CD4-positive, alpha-beta memory T cell (primary cell): Measurements from ENCODE around the gene KL. TPM values are rescaled to one million over a fixed set of nuclear protein-coding genes. Genes with fewer than 3 reads are reported as not detected.

Source experiments
- CTCF ChIA-PET: fragments of 350-600 bp; sonication (Branson Sonifier 250); formaldehyde crosslinking; loops from one replicate; lab custom pipeline; 2021; ENCODE audit warnings: inconsistent platforms; ENCODE audit not compliant: partially characterized antibody; lab: Charles Lee
- POLR2A ChIA-PET: fragments of 350-600 bp; sonication (Branson Sonifier 250); formaldehyde crosslinking; loops from one replicate; lab custom pipeline; 2021; ENCODE audit not compliant: partially characterized antibody; lab: Charles Lee
- DNase-seq, 5 donors: peaks; one replicate each; pipeline versions ENCODE4 v3.0.0 to v3.0.0-alpha.2; 2020 to 2022; ENCODE audit warnings: mixed read lengths in 1 of 5
- H3K27ac ChIP-seq: one replicate; pipeline ENCODE4 v1.7.0; 2013; ENCODE audit warnings: low read depth, low read length
- H3K27me3 ChIP-seq: 2 replicates; pipeline ENCODE4 v1.7.0; 2013; ENCODE audit warnings: mild to moderate bottlenecking, low read length, moderate library complexity; ENCODE audit not compliant: insufficient read depth
- H3K36me3 ChIP-seq: 2 replicates; pipeline ENCODE4 v1.7.0; 2013; ENCODE audit warnings: mild to moderate bottlenecking, low read length, moderate library complexity; ENCODE audit not compliant: insufficient read depth
- H3K4me1 ChIP-seq: 2 replicates; pipeline ENCODE4 v1.7.0; 2013; ENCODE audit warnings: mild to moderate bottlenecking, low read length, moderate library complexity; ENCODE audit not compliant: insufficient read depth
- H3K4me3 ChIP-seq, 2 donors: one replicate each; pipeline ENCODE4 v1.7.0; 2013; ENCODE audit warnings: low read length in 2 of 2, mild to moderate bottlenecking in 1 of 2
- H3K9me3 ChIP-seq, 2 donors: one replicate each; pipeline ENCODE4 v1.7.0; 2013; ENCODE audit warnings: low read length in 2 of 2, control low read depth in 1 of 2; ENCODE audit not compliant: control insufficient read depth in 1 of 2
- H3K27ac Mint-ChIP-seq, 7 donors: one replicate each; pipeline ENCODE4 v1.8.0; 2020 to 2021; ENCODE audit warnings: mixed read lengths in 7 of 7, mild to moderate bottlenecking in 6 of 7, inconsistent platforms in 3 of 7, moderate library complexity in 3 of 7
- H3K27me3 Mint-ChIP-seq, 2 donors: one replicate each; pipeline ENCODE4 v1.8.0; 2020 to 2021; ENCODE audit warnings: mixed read lengths in 2 of 2
- H3K36me3 Mint-ChIP-seq, 2 donors: one replicate each; pipeline ENCODE4 v1.8.0; 2020 to 2021; ENCODE audit warnings: mixed read lengths in 2 of 2, inconsistent platforms in 1 of 2, mild to moderate bottlenecking in 1 of 2
- H3K4me1 Mint-ChIP-seq, 4 donors: one replicate each; pipeline ENCODE4 v1.8.0; 2020 to 2021; ENCODE audit warnings: mixed read lengths in 4 of 4, mild to moderate bottlenecking in 1 of 4
- H3K4me3 Mint-ChIP-seq, 8 donors: one replicate each; pipeline ENCODE4 v1.8.0; 2020 to 2021; ENCODE audit warnings: mixed read lengths in 8 of 8, mild to moderate bottlenecking in 7 of 8, moderate library complexity in 6 of 8, inconsistent platforms in 3 of 8
- H3K9me3 Mint-ChIP-seq, 8 donors: one replicate each; pipeline ENCODE4 v1.8.0; 2020 to 2021; ENCODE audit warnings: mixed read lengths in 8 of 8, mild to moderate bottlenecking in 5 of 8, inconsistent platforms in 3 of 8, moderate library complexity in 1 of 8
- intact Hi-C: fragments of 100-400 bp; cut with micrococcal nuclease; formaldehyde crosslinking; loops from one replicate; pipeline ENCODE4 v1.15.1; 2023
- polyA plus RNA-seq, 2 donors: library from polyadenylated mRNA; unstranded; fragments of 300-500 nt; fragmentation: Illumina TruSeq; gene quantifications; one replicate each; pipeline ENCODE4 v1.2.3, GENCODE V29; 2021
- total RNA-seq, 2 experiments: library from RNA; stranded (reverse); gene quantifications; one replicate each; pipeline ENCODE4 v1.2.3, GENCODE V29; 2021

Gene KL
- total and polyA plus RNA-seq, 4 experiments from 2014 or later = 0.17 TPM; not detected in 3

DNA sequence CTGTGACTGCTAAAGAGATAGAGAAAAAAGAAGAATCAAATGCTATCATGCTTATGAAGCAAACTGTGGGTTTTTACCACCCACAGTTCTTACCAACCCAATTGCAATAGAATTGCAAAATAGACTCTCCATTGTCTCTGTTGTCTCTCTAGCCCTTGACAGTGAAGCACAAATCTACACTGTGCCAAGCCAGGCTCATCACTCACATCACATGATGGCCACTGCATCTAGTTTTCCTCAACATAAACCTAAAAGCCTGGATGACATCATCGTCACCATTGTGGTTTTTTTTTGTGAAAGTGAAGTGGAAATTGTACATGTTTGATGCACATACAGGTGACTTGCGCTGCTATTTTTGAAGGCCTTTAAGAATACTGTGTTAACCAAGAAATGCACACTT lies 56.1 kb downstream of the KL start:
- no peaks in the 10 kb centered on the region for H3K4me1 Mint-ChIP-seq
- no peak overlapping the region for H3K4me3 ChIP-seq
- no peaks in the 10 kb centered on the region for H3K4me1 ChIP-seq
- H3K27me3 Mint-ChIP-seq = peaks cover 0 to 1% of the 10 kb centered on the region in 2 donors
- CTCF ChIA-PET = no interaction called here
- POLR2A ChIA-PET = no interaction called here
- H3K27me3 ChIP-seq = no peaks in the 10 kb centered on the region
- H3K4me3 Mint-ChIP-seq = no peak overlapping the region
- no peaks in the 10 kb centered on the region for H3K36me3 Mint-ChIP-seq
- no peaks in the 10 kb centered on the region for H3K9me3 Mint-ChIP-seq
- intact Hi-C loops = no loop called here
- no peak overlapping the region for H3K27ac ChIP-seq
- DNase-seq = no peak
- no peaks in the 10 kb centered on the region for H3K9me3 ChIP-seq
- no peaks in the 10 kb centered on the region for H3K36me3 ChIP-seq
- H3K27ac Mint-ChIP-seq = no peak overlapping the region

DNA sequence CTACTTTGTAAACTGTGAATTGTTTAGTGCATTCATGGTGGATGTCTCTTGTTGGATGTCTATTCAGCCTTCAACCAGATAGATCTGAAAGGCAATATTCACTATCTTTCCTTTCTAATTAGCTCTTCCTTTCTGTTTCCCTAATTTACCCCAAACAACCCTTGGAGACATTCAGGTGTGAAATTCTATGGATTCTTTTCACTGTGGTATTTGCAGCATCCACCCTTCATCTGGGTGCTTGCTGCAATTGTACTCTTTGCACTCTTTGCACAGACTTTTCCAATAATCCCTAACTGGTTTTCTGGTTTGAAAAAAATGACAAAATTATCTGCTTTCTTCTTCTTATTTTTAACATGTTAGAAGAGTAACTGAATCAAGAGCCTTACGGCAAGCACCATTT lies 56.5 kb downstream of the KL start:
- ChIA-PET POLR2A (no interaction called here), CTCF (no interaction called here)
- intact Hi-C loops = no loop called here
- DNase-seq = no peak
- no peak overlapping the region for H3K4me3 Mint-ChIP-seq
- no peaks in the 10 kb centered on the region for H3K27me3 ChIP-seq
- H3K27ac ChIP-seq = no peak overlapping the region
- no peak overlapping the region for H3K4me3 ChIP-seq
- no peaks in the 10 kb centered on the region for H3K4me1 ChIP-seq
- no peaks in the 10 kb centered on the region for H3K36me3 ChIP-seq
- H3K27ac Mint-ChIP-seq = no peak overlapping the region
- H3K27me3 Mint-ChIP-seq = peaks cover 0 to 1% of the 10 kb centered on the region in 2 donors
- H3K9me3 Mint-ChIP-seq = no peaks in the 10 kb centered on the region
- H3K4me1 Mint-ChIP-seq = no peaks in the 10 kb centered on the region
- no peaks in the 10 kb centered on the region for H3K9me3 ChIP-seq
- no peaks in the 10 kb centered on the region for H3K36me3 Mint-ChIP-seq

DNA sequence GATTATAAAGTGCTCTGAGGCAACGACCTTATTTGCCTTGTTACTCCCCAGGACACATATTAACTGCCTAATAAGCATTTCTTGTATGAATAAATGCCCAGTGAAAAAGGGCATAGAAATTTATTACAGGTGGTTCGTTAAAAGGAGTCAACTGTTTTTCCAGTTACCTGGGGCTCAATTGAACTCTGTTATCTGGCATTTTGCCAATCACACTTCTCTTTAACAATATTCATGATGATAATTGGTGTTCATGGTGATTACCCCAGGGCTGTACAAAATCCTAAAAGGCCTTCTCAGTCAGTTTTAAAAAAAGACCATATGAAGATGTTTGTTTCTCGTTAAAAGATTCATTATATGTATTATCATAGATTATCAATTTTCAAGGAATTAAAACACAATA lies 57.1 kb downstream of the KL start:
- Histone ChIP-seq H3K36me3 (no peaks in the 10 kb centered on the region), H3K27ac (no peak overlapping the region), H3K4me1 (no peaks in the 10 kb centered on the region), H3K27me3 (no peaks in the 10 kb centered on the region), H3K4me3 (no peak overlapping the region), H3K9me3 (no peaks in the 10 kb centered on the region)
- Mint-ChIP-seq H3K27me3 (peaks cover 0 to 1% of the 10 kb centered on the region in 2 donors), H3K27ac (no peak overlapping the region), H3K4me3 (no peak overlapping the region), H3K4me1 (no peaks in the 10 kb centered on the region), H3K9me3 (no peaks in the 10 kb centered on the region), H3K36me3 (no peaks in the 10 kb centered on the region)
- intact Hi-C loops = no loop called here
- DNase-seq = no peak
- ChIA-PET CTCF (no interaction called here), POLR2A (no interaction called here)

DNA sequence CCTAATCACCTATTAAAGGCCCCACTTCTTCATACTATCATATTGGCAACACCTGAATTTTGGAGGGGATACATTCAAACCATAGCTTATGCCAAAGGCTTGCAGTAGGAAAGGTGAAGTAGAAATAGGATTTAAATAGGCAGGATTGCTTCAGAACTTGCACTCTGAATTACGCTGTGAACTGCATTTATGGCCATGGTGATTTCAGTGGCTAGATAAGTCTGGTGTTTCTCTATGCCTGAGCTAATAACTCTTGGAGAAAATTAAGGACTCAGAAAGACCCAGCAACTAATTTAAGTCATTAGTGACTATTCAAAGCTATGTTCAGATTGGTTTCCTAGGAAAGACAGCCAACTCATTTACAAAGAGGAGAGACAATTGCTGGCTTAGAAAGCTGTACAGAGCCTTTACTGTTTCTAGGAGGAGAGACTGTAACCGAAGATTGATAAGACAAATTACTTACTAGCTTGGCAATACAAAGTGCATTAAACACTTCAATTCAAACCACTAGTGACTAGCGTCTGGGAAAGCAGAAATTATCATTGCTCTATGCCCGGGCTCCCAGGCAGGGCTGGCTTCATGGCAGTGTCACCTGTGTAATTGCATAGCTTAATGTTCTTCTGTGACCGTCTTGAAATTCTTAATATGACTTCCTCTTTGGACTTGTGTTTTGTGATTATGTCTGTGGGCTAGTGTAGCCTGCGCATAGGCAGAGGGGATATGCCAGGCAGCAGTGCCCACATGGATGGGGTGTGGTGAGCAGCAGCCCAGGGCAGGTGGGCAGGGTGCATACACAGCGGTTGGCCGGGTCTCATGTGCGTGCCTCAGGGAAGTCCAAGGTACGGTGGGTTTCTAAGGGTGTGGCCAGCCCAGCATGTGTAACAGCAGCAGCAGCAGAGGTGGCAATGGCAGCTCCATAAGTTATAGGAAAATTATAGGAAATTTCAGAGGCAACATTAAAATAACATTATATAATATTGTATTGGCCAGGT lies 60.1 kb downstream of the KL start:
- Histone ChIP-seq H3K9me3 (no peaks in the 10 kb centered on the region), H3K27ac (no peak overlapping the region), H3K27me3 (no peaks in the 10 kb centered on the region), H3K36me3 (no peaks in the 10 kb centered on the region), H3K4me1 (no peaks in the 10 kb centered on the region), H3K4me3 (no peak overlapping the region)
- no peaks in the 10 kb centered on the region for H3K9me3 Mint-ChIP-seq
- no peaks in the 10 kb centered on the region for H3K36me3 Mint-ChIP-seq
- CTCF ChIA-PET = no interaction called here
- peaks cover 8 to 13% of the 10 kb centered on the region in 2 donors for H3K27me3 Mint-ChIP-seq
- no peak for DNase-seq
- POLR2A ChIA-PET = interaction anchor here (1.9 kb wide), 1 partner anchor 467 kb away, joined by 4 read pairs; no protein-coding TSS in a partner anchor
- no peak overlapping the region for H3K4me3 Mint-ChIP-seq
- no peak overlapping the region for H3K27ac Mint-ChIP-seq
- intact Hi-C loops = no loop called here
- no peaks in the 10 kb centered on the region for H3K4me1 Mint-ChIP-seq

DNA sequence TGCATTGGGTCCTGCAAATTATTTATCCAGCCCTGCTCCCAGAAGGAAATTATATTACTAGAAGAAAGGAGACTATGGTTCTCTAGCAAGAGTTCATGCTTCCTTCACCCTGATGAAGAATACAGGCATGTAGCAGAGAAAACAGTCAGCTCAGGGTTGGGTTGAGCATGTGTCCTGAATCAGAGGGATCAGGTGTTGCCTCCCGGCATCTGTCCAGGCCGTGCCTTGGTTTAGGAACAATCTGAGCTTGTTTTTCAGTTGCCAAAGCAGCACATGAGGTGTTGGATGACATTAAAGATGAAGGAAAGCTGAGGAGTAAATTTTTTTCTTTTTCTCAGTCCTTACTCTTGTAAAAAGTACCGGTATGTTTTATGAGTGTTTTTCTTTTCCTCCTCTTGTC lies 62.0 kb downstream of the KL start:
- H3K4me3 ChIP-seq = no peak overlapping the region
- no peak overlapping the region for H3K4me3 Mint-ChIP-seq
- H3K27ac ChIP-seq = no peak overlapping the region
- no peaks in the 10 kb centered on the region for H3K36me3 Mint-ChIP-seq
- H3K4me1 ChIP-seq = no peaks in the 10 kb centered on the region
- H3K27me3 Mint-ChIP-seq = peaks cover 13% of the 10 kb centered on the region in 2 donors
- H3K9me3 ChIP-seq = no peaks in the 10 kb centered on the region
- ChIA-PET CTCF (no interaction called here), POLR2A (no interaction called here)
- DNase-seq = no peak
- H3K9me3 Mint-ChIP-seq = no peaks in the 10 kb centered on the region
- H3K4me1 Mint-ChIP-seq = no peaks in the 10 kb centered on the region
- intact Hi-C loops = no loop called here
- no peak overlapping the region for H3K27ac Mint-ChIP-seq
- no peaks in the 10 kb centered on the region for H3K27me3 ChIP-seq
- no peaks in the 10 kb centered on the region for H3K36me3 ChIP-seq

DNA sequence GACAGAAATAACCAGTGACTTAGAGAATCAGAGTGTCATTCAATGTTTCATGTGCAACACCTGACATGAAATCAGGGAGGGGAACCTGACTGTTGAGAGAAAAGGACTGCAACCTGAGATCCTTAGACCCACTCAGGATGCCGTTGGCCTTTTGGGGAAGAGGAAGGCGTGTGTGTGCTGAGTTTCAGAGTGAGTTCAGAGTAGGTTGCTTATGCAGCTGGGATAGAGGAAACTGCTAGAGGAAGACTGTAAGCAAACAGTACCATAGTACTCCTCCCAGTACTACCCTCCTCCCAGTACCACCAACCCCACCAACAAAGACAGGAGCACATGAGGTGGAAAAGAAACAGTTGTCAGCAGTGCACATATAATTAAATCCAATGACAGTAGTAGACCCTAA lies 63.7 kb downstream of the KL start:
- Mint-ChIP-seq H3K27me3 (peaks cover 13% of the 10 kb centered on the region in 2 donors), H3K36me3 (no peaks in the 10 kb centered on the region), H3K27ac (no peak overlapping the region), H3K4me1 (no peaks in the 10 kb centered on the region), H3K4me3 (no peak overlapping the region), H3K9me3 (no peaks in the 10 kb centered on the region)
- POLR2A ChIA-PET = no interaction called here
- Histone ChIP-seq H3K27me3 (no peaks in the 10 kb centered on the region), H3K4me3 (no peak overlapping the region), H3K36me3 (no peaks in the 10 kb centered on the region), H3K9me3 (no peaks in the 10 kb centered on the region), H3K4me1 (no peaks in the 10 kb centered on the region), H3K27ac (no peak overlapping the region)
- intact Hi-C loops = no loop called here
- DNase-seq = no peak
- CTCF ChIA-PET = no interaction called here

DNA sequence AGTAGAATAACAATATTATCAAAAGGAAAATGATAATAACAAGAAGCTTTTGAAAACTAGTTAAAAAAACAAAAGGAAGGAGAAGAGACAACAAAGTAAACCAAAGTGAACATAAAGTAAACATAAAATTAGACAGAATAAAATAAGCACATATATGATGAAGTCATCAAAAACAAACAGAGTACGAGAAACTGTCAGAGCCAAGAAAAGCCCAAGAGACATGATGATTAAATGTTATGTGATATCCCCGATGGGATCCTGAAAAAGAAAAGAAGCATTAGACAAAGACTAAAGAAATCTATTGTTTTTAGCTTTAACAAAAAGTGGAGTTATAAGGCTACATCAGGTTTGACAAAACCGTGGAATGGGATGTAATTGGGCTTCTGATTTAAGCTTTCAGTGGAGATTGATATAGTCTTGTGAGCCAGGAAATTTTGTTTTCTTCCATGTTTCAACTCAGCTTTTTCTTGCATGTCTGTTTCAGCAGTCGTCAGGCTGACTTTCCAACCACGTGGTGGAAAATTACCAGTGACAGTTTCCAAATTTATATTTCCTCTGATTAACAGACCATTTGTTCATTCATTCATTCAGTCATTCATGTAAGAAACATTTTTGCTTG lies 64.9 kb downstream of the KL start:
- intact Hi-C loops = no loop called here
- Histone ChIP-seq H3K4me1 (no peaks in the 10 kb centered on the region), H3K36me3 (no peaks in the 10 kb centered on the region), H3K27ac (no peak overlapping the region), H3K27me3 (no peaks in the 10 kb centered on the region), H3K4me3 (no peak overlapping the region), H3K9me3 (no peaks in the 10 kb centered on the region)
- ChIA-PET POLR2A (no interaction called here), CTCF (no interaction called here)
- no peak for DNase-seq
- Mint-ChIP-seq H3K4me3 (no peak overlapping the region), H3K9me3 (no peaks in the 10 kb centered on the region), H3K36me3 (no peaks in the 10 kb centered on the region), H3K27ac (no peak overlapping the region), H3K4me1 (no peaks in the 10 kb centered on the region), H3K27me3 (peaks cover 13% of the 10 kb centered on the region in 2 donors)
